ENCODE results near the gene AADACL4.
"Not testable (repeated sequence)": the region's sequence is repeated elsewhere in the genome, so short reads cannot be mapped to it uniquely, and the experiment has no call there.

The AADACL4 gene

DNA sequence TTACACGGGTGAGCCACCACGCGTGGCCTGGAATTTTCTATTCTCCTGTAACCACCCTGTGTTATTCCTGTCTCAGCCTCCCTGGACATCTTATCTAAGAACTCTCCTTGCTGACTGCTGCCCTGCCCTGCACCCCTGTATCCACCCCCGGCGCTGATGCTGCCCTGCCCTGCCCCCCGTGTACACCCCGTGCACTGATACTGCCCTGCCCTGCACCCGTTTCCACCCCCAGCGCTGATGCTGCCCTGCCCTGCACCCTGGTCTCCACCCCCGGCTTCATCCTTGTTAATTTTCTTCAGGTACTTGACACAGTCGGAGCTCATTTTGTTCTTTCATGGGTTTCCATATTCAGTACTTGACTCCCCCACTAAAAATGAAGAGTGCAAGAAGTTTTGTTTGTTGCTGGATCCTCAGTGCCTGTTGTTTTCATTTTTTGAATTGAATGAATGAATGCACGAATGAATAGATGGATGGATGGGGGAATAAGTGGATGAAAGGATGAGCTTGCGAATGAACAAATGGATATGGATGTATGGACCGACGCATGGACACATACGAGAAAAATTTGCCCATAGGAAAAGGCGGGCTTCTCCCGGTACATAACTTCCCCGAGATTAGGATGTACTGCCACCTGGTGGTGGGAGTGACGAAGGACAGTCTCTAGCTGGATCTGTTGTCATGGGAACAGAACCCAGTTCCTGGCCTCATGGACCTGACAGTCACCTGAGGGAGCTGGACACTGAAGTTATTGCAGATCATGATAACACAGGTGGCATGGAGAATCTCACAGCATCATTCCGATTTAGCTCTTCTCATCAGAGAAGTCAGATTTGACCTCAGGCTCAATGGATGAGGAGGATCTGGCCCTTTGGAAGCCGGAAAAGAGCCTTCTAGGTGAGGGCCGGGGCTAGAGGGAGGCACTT is 14.9 kb downstream of the AADACL4 start:
- peak; percentile 66 for DNase-seq (ENCODE audit: low read depth)

DNA sequence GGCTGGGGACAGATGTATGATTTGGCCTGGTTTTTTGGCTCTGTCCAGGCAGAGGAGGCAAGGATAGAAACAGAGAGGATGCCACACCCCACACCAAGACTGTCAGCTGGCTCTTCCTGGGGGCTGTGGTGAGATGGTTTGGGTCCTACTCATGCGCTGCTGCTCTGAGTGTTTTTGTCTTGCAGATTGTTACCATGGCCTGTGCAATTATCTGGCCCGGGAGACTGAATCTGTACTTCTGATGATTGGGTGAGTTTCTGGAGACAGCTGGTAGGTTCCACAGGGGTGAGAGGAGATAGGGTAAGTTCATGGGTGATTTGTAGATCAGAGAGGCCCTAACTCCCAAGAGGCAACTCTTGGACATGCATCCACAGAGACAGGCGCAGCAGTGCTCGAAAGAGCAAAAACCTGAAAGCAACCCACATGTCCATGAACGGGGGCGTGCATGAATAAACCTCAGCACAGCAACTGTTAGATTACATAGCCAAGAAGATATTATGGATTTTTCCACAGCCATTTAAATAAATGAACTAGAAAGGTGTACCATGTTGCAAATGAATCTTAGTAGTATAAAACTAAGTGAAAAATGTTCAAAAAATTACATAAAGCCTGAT is 17.8 kb downstream of the AADACL4 start:
- DNase-seq (ENCODE audit: low read depth), result no peak

DNA sequence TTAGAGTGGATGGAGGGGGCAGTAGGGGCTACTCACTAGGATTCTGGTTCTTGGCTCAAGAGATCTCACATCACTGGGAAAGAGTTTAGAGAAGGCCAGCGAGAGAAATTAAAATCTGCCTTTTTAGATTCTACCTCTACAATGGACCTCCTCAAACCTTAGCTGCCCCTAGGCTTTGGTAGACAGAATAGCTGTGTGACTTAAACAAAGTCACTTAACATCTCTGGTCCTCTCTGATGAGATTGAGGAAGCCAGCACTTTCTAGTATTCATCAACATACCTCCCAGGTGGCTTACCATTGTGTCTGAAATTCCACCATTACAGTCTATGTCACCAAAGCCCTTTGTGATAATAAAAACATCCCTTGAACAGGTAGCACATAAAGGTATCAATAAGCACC is 18.7 kb downstream of the AADACL4 start:
- no peak for DNase-seq (ENCODE audit: low read depth)

DNA sequence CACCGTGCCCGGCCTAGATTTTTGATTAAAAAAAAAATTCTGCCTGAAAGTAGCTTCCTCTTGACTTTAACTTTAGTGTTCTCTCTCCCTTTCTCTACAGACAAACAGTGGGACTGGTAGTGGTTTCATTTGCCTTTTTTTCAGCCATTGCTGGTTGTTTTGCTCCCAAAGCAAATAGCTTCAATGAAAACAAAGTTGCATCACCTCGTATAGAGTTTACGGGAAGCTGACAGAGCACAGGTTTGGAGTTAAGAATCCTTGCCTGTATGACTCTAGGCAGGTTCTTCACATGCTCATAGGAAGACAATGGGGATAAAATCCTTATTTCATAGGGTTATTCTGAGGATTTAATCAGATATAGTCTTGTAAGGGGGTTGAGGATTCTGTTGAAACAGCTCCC is 21.6 kb downstream of the AADACL4 start:
- no peak for DNase-seq (ENCODE audit: low read depth)

DNA sequence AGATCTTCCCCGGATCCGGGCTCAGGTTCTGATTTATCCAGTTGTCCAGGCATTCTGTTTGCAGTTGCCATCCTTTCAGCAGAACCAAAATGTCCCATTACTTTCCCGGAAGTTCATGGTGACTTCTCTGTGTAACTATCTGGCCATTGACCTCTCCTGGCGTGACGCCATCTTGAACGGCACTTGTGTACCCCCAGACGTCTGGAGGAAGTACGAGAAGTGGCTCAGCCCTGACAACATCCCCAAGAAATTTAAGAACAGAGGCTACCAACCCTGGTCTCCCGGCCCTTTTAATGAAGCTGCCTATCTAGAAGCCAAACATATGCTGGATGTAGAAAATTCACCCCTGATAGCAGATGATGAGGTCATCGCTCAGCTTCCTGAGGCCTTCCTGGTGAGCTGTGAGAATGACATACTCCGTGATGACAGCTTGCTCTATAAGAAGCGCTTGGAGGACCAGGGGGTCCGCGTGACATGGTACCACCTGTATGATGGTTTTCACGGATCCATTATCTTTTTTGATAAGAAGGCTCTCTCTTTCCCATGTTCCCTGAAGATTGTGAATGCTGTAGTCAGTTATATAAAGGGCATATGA is 22.4 kb downstream of the AADACL4 start:
- DNase-seq (ENCODE audit: low read depth), result no peak

DNA sequence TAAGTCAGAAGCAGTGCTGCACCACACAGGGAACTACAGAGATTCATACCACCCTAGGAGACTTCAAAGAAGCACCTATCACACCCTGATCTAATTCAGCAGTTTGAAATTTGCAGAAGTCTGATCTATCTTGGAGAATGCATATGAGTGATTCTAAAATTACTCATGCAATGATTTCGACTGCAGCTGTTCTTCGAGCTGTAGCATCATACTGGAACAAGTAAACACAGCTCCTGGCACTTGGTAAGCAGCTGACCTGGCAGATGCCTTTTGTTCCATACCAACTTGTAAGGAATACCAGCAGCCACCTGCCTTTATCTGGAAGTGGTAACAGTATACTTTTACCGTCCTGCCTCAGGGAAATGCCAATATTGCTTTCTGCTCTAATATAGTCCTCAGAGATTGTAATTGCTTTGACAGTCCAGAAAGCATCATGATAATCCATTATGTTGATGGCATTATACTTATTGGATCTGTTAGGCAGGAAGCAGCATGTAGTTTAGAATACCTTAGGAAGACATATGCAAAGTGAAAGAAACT is 25.7 kb downstream of the AADACL4 start:
- DNase-seq (ENCODE audit: low read depth), result no peak

DNA sequence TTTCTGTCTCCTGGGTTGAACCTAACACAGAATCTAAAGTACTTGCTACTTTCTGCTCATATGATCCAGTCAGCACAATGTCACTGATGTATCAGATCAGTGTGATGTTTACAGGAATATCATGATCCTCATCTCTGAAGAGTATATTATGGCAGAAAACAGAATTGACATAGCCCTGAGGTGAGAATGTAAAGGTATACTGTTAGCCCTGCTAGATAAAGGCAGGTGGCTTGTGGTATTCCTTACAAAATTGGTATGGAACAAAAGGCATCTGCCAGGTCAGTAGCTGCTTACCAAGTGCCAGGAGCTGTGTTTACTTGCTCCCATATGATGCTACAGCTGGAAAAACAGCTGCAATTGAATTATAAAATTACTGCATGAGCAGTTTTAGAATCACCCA is 30.5 kb downstream of the AADACL4 start:
- no peak for DNase-seq (ENCODE audit: low read depth)

DNA sequence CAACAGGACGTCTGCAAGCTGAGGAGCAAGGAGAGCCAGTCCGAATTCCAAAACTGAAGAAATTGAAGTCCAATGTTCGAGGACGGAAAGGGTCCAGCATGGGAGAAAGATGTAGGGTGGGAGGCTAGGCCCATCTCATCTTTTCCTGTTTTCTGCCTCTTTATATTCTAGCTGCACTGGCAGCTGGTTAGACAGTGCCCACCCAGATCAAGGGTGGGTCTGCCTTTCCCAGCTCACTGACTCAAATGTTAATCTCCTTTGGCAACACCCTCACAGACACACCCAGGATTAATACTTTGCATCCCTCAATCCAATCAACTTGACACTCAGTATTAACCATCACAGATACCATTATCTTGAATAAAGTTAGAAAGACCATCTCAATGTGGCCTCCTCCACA is 32.2 kb downstream of the AADACL4 start:
- DNase-seq (ENCODE audit: low read depth), result not testable (repeated sequence)

DNA sequence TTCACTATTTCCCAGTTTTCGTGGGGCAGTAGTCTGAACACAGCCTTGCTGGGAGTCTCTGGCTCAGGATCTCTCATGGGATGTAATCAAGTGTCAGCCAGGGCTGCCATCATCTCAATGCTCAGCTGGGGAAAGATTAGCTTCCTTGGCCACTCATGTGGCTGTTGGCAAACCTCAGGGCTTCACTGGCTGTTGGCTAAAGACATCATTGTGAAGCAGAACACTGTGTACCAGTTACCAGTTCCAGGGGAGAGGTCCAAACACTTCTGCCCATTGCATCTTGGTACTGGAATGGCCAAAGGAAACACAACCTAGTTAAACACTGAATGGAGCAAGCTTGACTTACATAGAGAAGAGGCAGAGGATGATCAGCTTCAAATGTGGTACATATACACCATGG is 33.7 kb downstream of the AADACL4 start:
- no peak for DNase-seq (ENCODE audit: low read depth)

DNA sequence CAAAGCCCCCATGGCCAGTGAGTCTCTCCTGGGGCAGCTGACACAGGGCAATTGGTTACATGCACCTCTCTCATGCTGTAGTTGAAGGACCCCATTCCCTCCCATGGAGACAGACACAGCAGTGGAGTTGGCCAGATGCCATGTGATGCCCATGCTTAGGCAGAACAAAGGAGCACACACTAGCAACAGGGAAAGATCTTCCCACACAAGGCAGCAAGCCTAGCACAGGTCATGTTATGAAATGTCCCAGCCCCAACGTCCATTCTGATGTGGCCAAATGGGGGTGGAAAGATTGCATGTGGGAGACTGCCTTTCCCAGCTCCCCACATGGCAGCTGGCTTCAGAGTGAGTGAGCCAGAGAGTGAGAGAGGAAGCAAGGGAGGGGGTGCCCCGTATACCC is 34.5 kb downstream of the AADACL4 start:
- no peak for DNase-seq (ENCODE audit: low read depth)

DNA sequence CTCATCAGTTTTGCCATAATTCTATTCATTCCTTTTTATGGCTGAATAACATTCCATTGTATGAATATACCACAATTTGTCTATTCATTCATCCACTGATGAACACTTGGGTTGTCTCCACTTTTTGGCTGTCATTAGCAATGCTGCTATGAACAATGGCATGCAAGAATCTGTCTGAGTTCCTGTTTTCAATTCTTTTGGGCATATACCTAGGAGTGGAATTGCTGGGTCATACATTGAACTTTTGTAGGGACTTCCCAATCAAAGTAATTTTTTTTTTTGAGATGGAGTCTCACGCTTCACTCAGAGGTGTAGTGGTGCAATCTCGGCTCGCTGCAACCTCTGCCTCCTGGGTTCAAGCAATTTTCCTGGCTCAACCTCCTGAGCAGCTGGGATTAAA is 34.9 kb downstream of the AADACL4 start:
- no peak for DNase-seq (ENCODE audit: low read depth)

DNA sequence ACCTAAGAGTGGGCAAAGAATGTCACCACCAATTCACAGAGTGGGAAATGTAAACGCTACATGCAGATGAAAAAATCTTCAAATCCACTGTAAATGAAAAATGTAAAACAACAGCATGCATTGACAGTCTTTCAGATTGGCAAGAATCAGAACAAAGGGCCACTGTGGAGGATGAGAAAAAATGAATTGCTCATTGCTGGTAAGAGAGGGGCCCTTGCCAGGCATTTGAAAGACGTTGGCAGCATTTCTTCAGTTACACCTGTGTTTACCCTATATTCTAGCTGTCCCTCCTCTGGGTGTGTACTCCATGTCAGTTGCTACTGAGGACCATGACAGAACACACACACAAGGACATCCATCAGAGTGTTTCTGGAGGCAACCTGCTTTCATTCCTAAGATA is 46.3 kb downstream of the AADACL4 start:
- DNase-seq (ENCODE audit: low read depth), result no peak

DNA sequence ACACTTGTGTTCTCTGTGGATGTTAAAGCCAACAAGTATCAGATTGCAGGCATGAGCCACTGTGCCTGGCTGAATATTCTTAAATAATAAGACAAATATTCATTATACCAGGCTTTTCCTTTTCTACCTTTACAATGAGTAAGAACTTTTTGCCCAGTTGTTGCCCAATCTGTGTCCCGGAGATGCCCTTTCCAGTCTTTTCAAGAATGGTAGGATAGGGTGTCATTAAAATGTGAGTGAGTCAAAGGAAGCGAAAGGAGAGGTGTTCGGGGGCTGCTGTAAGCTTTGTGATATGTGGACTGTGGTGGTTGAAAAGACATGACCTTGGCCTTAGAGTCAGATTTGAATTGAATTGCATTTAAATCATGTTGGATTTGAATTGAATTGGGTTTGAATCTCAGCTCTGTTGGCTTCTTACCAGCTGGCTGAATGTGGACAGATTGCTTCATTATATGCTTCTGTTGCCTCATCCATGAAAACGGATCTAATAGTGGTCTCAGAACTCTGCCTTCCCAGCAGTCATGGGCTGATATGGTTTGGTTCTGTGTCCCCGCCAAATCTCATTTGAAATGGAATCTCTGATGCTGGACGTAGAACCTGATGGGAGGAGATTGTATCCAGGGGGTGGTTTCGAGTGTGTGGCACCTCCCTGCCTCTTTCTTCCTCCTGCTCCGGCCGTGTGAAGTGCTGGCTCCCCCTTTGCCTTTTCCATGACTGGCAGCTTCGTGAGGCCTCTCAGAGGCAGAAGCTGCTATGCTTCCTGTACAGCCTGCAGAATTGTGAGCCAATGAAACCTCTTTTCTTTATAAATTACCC is 49.3 kb downstream of the AADACL4 start:
- peak; percentile 4 for DNase-seq (ENCODE audit: low read depth)

DNA sequence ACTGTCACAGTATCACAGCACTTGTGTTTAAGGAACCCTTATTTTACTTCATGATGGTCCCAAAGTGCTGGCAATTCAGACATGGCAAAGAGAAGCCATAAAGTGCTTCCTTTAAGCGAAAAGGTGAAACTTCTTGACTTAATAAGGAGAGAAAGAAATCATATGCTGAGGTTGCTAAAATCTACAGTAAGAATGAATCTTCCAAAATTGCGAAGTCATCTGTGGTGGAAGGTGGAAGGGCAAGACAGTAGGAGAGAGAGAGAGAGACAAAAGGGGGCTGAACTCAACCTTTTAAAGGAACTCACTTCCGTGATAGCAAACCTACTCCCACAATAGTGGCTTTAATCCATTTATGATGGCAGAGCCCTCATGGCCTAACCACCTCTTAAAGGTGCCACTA is 52.8 kb downstream of the AADACL4 start:
- DNase-seq (ENCODE audit: low read depth), result no peak

DNA sequence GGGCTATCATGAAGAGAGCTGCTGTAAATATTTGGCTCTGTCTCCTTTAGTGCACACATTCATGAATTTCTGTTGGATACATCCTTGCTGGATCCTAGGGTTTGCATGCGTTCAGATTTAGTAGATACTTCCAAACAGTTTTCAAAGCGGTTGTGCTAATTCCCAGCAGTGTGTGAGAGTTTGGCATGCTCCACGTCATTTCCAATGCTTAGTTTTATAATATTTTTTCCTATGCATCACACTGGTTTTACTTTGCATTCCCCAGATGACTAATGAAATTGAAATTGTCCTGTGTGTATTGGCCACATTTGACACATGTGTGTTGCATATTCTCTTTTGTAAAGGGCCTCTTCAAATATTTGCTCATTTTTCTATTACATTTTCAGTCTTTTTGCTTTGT is 53.5 kb downstream of the AADACL4 start:
- no peak for DNase-seq (ENCODE audit: low read depth)

DNA sequence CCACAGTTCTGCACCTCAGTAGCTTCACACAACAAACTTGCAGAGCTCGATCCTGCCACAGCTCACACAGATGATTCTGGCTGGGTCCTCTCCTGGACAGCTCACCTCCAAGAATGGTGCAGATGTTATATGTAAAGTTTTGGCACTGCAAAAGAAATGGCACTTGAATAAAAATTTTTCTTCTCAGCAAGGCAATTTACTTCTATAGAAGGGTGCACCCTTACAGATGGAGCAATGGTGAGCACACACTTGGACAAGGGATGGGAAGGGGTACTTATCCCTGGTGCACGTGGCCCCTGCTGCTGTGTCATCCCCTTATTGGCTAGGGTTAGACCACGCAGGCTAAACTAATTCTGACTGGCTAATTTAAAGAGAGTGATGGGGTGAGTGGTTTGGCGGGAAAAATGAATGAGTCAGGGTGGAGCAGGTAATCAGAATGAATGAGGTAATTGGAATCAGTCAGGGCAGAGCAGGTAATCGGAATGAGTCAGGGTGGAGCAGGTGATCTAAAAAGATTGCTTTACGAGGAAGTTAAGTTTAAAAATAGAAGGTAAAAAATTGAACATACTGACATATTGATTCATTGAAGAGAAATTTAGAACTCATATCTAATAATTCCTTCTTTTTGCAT is 60.1 kb downstream of the AADACL4 start:
- no peak for DNase-seq (ENCODE audit: low read depth)

DNA sequence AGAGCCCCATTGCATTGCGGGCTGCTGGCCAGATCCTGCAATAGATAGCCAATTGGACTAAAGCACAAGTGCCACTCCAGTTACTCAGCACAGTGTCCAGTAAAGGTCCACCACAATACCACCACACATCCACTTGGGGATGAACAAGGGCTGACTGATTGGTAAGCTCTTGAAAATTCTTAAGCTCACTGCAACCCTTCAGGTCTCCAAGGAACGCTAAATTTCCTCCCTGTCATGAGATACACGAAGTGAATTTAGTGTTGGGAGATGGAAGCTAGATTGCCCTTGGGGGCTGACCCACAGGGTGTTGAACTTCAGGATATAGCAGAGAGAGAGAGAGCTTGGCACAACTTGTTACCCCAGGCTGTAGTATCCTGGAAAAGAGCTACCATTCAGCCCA is 62.2 kb downstream of the AADACL4 start:
- DNase-seq (ENCODE audit: low read depth), result no peak

DNA sequence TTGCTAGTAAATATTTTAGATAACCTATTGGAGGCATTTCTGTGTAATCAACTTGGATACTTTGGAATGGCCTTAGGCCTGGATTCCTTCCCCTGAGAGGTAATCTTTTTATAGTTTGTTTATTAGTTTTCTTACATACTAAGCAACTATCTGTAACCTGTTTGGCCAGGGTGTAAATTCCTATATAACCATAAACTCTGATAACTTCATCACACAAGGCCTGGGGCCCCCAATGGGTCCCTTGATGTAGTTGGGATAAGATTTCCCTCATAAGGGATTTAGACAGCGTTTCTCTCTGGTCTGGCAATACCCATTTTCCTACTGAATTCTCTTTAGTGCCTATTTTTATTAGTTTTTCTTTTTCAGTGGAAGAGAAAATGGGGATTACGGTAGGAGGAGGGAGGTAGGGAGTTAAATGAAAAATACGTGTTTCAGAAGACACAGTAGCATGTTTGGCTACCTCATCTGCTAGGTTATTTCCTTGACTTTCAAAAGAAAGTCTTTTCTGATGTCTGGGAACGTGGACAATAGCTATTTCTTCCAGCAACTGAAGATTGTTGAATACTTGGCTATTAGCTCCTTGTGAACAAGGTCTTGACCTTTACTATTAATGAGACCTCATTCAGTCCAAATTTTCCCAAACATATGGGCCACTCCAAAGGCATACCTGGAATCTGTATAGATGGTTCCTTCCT is 64.7 kb downstream of the AADACL4 start:
- DNase-seq (ENCODE audit: low read depth), result no peak

DNA sequence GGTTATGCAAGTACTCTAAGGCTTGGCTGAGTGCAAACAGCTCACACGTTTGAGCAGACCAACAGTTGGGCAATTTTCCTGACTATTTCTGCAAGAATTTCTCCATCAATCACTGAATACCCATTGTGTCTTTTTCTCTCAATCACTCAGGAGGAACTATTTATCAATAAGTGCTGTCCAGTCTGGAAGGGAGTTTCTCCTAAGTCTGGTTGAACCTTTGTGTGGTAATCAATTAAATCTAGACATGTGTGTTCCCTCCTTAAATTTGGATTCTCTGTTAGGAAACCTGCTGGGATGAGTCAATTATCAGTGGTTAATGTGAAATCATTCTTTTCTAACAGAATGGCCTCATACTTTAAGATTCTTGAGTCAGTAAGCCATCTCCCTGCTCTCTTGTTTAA is 65.2 kb downstream of the AADACL4 start:
- no peak for DNase-seq (ENCODE audit: low read depth)

DNA sequence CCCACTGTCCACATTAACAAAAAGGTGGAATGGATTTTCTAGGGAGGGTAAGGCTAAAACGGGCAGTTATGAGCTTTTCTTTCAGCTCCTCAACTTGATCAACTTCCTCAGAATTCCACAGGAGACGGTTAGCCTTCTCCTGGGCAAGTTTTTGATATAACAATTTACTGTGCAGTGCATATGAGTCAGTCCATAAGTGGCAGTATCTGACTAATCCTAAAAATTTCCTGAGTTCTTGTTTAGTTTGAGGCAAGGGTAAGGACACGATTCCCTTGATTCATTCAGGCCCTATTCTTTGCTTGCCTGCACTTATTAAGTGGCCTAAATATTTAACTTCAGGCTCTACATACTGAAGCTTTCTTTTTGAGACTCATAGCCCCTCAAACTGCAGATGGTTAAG is 65.8 kb downstream of the AADACL4 start:
- no peak for DNase-seq (ENCODE audit: low read depth)

DNA sequence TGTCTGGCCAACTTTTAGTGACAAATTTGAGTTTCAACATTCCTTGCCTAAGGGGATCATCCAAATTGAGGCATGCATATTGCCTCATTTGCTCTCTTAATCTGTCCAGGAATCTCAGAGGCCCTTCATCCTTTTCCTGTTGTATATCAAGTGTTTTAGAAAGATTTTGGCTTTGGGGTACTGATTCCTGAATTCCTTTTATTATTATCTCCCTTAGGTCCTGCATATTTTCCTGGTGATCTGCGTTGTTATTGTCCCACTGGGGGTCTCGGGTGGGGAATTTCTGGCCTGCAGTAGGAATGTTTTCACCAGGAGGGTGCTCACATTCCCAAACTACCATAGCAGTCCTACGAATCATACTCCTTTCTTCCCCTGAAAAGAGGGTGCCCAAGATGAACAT is 67.7 kb downstream of the AADACL4 start:
- DNase-seq (ENCODE audit: low read depth), result no peak

Measured in fibroblast of the conjunctiva (primary cell).